Activated CD8-positive, alpha-beta T cell treated with anti-CD3 and anti-CD28 coated beads, Interleukin-2, amount 10 ng/mL, durations not matched to agents 7 days and 5 days (primary cell): ENCODE results near the gene TSPAN9. TPM values are rescaled to one million over a fixed set of nuclear protein-coding genes. Genes with fewer than 3 reads are reported as not detected.

ENCODE experiments used
- ATAC-seq: fragments of 150-1000 bp; cut with Tn5 transposase; one replicate; pipeline ENCODE4 v1.10.0; 2021; ENCODE audit warnings: moderate library complexity
- CTCF ChIA-PET: fragments of 350-600 bp; sonication (Branson Sonifier 250); formaldehyde crosslinking; loops from one replicate; lab custom pipeline; 2021; ENCODE audit warnings: antibody characterized with exemption; lab: Charles Lee
- POLR2A ChIA-PET: fragments of 350-600 bp; sonication (Branson Sonifier 250); formaldehyde crosslinking; loops from one replicate; lab custom pipeline; 2021; ENCODE audit warnings: antibody characterized with exemption; lab: Charles Lee
- DNase-seq: peaks from one replicate; pipeline ENCODE4 v3.0.0-alpha.2; 2020
- H3K27ac Mint-ChIP-seq: one replicate; pipeline ENCODE4 v1.8.0; 2021; ENCODE audit warnings: mild to moderate bottlenecking, mixed read lengths
- H3K27me3 Mint-ChIP-seq: one replicate; pipeline ENCODE4 v1.8.0; 2021; ENCODE audit warnings: low read depth, mixed read lengths
- H3K36me3 Mint-ChIP-seq: one replicate; pipeline ENCODE4 v1.8.0; 2021; ENCODE audit warnings: low read depth, mixed read lengths
- H3K4me1 Mint-ChIP-seq: one replicate; pipeline ENCODE4 v1.8.0; 2021; ENCODE audit warnings: low read depth, mixed read lengths
- H3K4me3 Mint-ChIP-seq: one replicate; pipeline ENCODE4 v1.8.0; 2021; ENCODE audit warnings: mild to moderate bottlenecking, mixed read lengths
- H3K9me3 Mint-ChIP-seq: one replicate; pipeline ENCODE4 v1.8.0; 2022; ENCODE audit warnings: mixed read lengths; ENCODE audit not compliant: insufficient read depth
- total RNA-seq, 2 experiments: library from RNA; stranded (reverse); gene quantifications; one replicate each; pipeline ENCODE4 v1.2.3, GENCODE V29; 2021

Gene TSPAN9
- total RNA-seq, 2 experiments from 2014 or later: not detected

- H3K27ac Mint-ChIP-seq: no peak overlapping the region
- no peaks in the 10 kb centered on the region for H3K36me3 Mint-ChIP-seq
- ChIA-PET POLR2A (no interaction called here), CTCF (interaction anchor here (1.3 to 1.4 kb wide), 2 partner anchors 8 to 17 kb away, joined by 3 to 4 read pairs; no protein-coding TSS in a partner anchor)
- DNase-seq: no peak
- H3K4me3 Mint-ChIP-seq: no peak overlapping the region
- ATAC-seq: no peak
- H3K9me3 Mint-ChIP-seq: no peaks in the 10 kb centered on the region
- H3K4me1 Mint-ChIP-seq: peaks cover 5% of the 10 kb centered on the region
- peaks cover 13% of the 10 kb centered on the region for H3K27me3 Mint-ChIP-seq
Measured at GRCh38 chr12:3152011-3152511, 74.9 kb downstream of the TSPAN9 start.

DNA sequence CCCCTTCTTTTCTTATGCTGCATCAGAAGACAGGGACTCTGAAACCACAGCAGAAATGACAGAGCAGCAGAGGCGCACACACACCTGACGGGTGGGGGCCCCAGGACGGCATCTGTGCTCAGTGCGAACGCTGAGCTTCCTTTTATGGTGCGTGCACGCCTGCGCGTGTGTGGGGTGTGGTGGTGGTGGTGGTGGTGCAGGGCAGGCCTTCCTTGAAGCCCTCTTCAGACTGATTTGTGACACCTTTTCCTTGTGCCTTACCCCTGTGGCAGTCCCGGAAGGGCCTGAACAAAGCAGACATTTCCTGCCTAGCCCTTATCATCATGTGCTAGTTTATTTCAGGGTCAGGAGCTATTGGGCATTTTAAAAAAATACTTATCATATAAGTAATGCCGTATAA lies 75.7 kb downstream of the TSPAN9 start:
- Mint-ChIP-seq H3K4me1 (peaks cover 5% of the 10 kb centered on the region), H3K36me3 (no peaks in the 10 kb centered on the region), H3K4me3 (no peak overlapping the region), H3K27me3 (peaks cover 13% of the 10 kb centered on the region), H3K9me3 (no peaks in the 10 kb centered on the region), H3K27ac (no peak overlapping the region)
- DNase-seq (peak; percentile 51), ATAC-seq (peak; percentile 53)
- ChIA-PET POLR2A (no interaction called here), CTCF (interaction anchor here (0.8 to 1.6 kb wide), 4 partner anchors 9 to 123 kb away, joined by 3 to 8 read pairs (median 4); no protein-coding TSS in a partner anchor)

DNA sequence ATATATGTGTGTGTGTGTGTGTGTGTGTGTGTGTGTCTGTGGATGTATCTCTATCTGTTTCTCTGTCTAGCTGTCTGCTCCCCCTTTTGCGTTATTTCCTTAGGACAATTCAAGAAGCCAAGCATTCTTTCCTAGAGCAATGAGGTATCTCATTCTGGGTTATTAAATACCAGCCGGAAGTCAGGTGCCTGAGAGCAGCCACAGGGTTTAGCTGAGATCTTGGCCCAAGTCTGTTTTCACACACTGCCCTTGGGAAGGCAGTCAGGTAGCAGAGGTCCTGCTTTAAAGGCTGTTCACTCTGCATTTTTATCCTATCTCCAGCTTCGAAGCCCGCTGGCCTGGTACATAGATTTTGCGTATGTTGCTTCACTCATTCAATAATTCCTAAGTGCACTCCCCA lies 76.8 kb downstream of the TSPAN9 start:
- Mint-ChIP-seq H3K27ac (no peak overlapping the region), H3K4me3 (no peak overlapping the region), H3K4me1 (peaks cover 5% of the 10 kb centered on the region), H3K36me3 (no peaks in the 10 kb centered on the region), H3K27me3 (peaks cover 13% of the 10 kb centered on the region), H3K9me3 (no peaks in the 10 kb centered on the region)
- no peak for DNase-seq
- POLR2A ChIA-PET: no interaction called here
- ATAC-seq: no peak
- CTCF ChIA-PET: interaction anchor here (1.6 kb wide), 1 partner anchor 122 kb away, joined by 8 read pairs; no protein-coding TSS in a partner anchor

DNA sequence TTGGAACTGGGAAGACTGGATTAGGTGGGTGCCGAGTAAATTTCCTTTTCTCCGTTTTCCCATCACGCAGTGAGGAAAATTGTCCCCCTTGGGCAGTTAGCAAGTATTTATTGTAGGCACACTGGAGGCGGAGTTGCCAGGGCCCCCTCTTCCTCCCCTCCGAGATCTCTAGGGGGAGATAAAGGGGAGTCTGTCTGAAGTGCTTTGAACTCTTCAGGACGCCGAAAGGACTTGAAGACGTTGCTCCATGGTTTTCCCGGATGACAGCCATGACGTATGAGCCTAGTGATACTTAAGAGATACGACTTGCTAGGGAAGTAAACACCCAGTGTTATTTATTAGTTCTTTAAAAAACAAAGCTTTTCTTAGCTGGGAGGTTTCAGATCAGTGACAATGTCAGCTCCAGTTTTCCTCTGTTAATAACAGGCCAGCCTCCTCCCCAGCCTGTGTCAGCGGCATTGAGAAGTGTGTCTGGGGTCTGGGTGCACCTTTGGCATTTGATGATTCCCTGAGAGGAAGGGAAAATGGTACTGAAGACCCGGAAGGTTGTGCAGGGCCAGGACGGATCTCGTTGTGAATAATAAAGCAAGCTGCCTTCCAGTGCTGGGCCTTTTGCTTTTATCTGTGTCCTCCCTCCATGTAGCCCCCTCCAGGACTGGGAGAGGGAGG lies 78.7 kb downstream of the TSPAN9 start:
- H3K36me3 Mint-ChIP-seq: no peaks in the 10 kb centered on the region
- H3K9me3 Mint-ChIP-seq: no peaks in the 10 kb centered on the region
- no peak overlapping the region for H3K4me3 Mint-ChIP-seq
- ChIA-PET POLR2A (no interaction called here), CTCF (no interaction called here)
- no peak overlapping the region for H3K27ac Mint-ChIP-seq
- ATAC-seq: no peak
- peaks cover 12% of the 10 kb centered on the region for H3K27me3 Mint-ChIP-seq
- no peak for DNase-seq
- H3K4me1 Mint-ChIP-seq: peaks cover 5% of the 10 kb centered on the region

DNA sequence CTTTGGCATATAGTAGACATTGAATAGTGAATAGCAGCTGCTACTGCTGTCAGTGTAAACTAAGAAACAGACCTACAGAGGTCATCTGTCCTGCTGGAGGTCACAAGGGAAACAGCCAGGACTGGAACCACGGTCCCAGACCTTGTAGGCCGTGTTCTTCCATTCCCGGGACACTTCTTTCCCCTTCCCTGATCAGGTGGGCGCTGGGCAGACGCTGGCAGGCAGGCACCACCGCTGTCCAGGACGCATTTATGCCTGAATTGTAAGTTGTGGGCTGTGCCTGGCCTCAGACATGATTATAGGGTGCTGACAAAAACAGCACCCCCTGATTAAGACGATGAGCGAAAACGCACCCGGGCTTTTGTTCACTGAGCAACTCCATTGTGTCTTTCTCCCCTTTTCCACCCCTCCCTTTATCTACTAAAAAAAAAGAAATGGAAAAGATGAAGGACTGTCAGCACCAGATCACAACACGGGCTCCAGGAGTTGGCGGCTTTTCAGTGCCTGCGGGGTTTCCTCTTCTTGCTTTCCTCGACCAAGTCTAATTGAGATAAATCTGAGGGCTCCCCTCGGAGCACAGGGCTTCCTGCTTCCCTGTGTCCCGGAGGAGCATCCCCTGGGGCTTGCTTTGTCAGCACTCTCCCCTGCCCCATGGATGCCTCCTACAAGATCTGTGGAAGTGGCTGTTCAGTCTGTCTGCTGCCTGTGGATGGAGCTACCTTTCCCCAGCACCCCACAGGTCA lies 80.6 kb downstream of the TSPAN9 start:
- H3K4me1 Mint-ChIP-seq: peaks cover 3% of the 10 kb centered on the region
- H3K27ac Mint-ChIP-seq: no peak overlapping the region
- peaks cover 9% of the 10 kb centered on the region for H3K27me3 Mint-ChIP-seq
- no peaks in the 10 kb centered on the region for H3K36me3 Mint-ChIP-seq
- ChIA-PET CTCF (no interaction called here), POLR2A (no interaction called here)
- no peak overlapping the region for H3K4me3 Mint-ChIP-seq
- DNase-seq (no peak), ATAC-seq (no peak)
- no peaks in the 10 kb centered on the region for H3K9me3 Mint-ChIP-seq

GRCh38 chr12:3158851-3159465 lies 81.8 kb downstream of the TSPAN9 start:
- H3K27me3 Mint-ChIP-seq: peaks cover 12% of the 10 kb centered on the region
- ChIA-PET POLR2A (no interaction called here), CTCF (no interaction called here)
- ATAC-seq (no peak), DNase-seq (no peak)
- H3K9me3 Mint-ChIP-seq: no peaks in the 10 kb centered on the region
- no peak overlapping the region for H3K27ac Mint-ChIP-seq
- H3K4me3 Mint-ChIP-seq: no peak overlapping the region
- no peaks in the 10 kb centered on the region for H3K4me1 Mint-ChIP-seq
- H3K36me3 Mint-ChIP-seq: no peaks in the 10 kb centered on the region

GRCh38 chr12:3160081-3160480 lies 82.9 kb downstream of the TSPAN9 start:
- ChIA-PET POLR2A (no interaction called here), CTCF (no interaction called here)
- H3K9me3 Mint-ChIP-seq: no peaks in the 10 kb centered on the region
- H3K4me1 Mint-ChIP-seq: no peaks in the 10 kb centered on the region
- DNase-seq (no peak), ATAC-seq (no peak)
- H3K4me3 Mint-ChIP-seq: no peak overlapping the region
- H3K36me3 Mint-ChIP-seq: no peaks in the 10 kb centered on the region
- H3K27me3 Mint-ChIP-seq: peaks cover 12% of the 10 kb centered on the region
- no peak overlapping the region for H3K27ac Mint-ChIP-seq

DNA sequence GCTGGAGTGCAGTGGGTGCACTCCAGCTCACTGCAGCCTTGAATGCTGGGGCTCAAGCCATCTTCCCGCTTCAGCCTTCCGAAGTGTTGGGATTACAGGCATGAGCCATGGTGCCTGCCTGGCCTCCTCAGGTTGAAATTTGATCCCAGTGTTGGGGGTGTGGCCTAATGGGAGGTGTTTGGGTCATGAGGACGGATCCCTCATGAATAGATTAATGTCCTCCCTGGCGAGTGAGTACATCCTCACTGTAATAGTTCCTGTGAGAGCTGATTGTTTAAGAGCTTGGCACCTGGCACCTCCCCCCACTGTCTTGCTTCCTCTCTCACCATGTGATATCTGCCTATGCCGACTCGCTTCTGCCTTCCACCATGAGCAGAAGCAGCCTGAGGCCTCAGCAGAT lies 84.7 kb downstream of the TSPAN9 start:
- H3K4me1 Mint-ChIP-seq: no peaks in the 10 kb centered on the region
- POLR2A ChIA-PET: no interaction called here
- no peak for DNase-seq
- no peaks in the 10 kb centered on the region for H3K36me3 Mint-ChIP-seq
- no peak overlapping the region for H3K4me3 Mint-ChIP-seq
- H3K9me3 Mint-ChIP-seq: no peaks in the 10 kb centered on the region
- ATAC-seq: no peak
- CTCF ChIA-PET: interaction anchor here (1.5 kb wide), 1 partner anchor 139 kb away, joined by 4 read pairs; no protein-coding TSS in a partner anchor
- H3K27ac Mint-ChIP-seq: no peak overlapping the region
- H3K27me3 Mint-ChIP-seq: peaks cover 14% of the 10 kb centered on the region

GRCh38 chr12:3164454-3165077 lies 87.4 kb downstream of the TSPAN9 start:
- H3K36me3 Mint-ChIP-seq: no peaks in the 10 kb centered on the region
- CTCF ChIA-PET: no interaction called here

GRCh38 chr12:3165078-3165980 lies 88.2 kb downstream of the TSPAN9 start:
- DNase-seq: no peak
- Mint-ChIP-seq H3K27ac (no peak overlapping the region), H3K27me3 (peaks cover 10% of the 10 kb centered on the region), H3K4me1 (no peaks in the 10 kb centered on the region), H3K4me3 (no peak overlapping the region), H3K36me3 (no peaks in the 10 kb centered on the region), H3K9me3 (no peaks in the 10 kb centered on the region)
- ChIA-PET CTCF (no interaction called here), POLR2A (no interaction called here)
- ATAC-seq: no peak

More at GRCh38 chr12:3164454-3165077, 87.4 kb downstream of the TSPAN9 start:
- Mint-ChIP-seq H3K27ac (no peak overlapping the region), H3K9me3 (no peaks in the 10 kb centered on the region), H3K27me3 (peaks cover 15% of the 10 kb centered on the region), H3K4me3 (no peak overlapping the region), H3K4me1 (no peaks in the 10 kb centered on the region)
- ATAC-seq: no peak
- DNase-seq: no peak
- POLR2A ChIA-PET: no interaction called here

- H3K9me3 Mint-ChIP-seq: no peaks in the 10 kb centered on the region
- peaks cover 10% of the 10 kb centered on the region for H3K27me3 Mint-ChIP-seq
- H3K4me1 Mint-ChIP-seq: no peaks in the 10 kb centered on the region
- no peak overlapping the region for H3K4me3 Mint-ChIP-seq
- no peaks in the 10 kb centered on the region for H3K36me3 Mint-ChIP-seq
- DNase-seq: no peak
- CTCF ChIA-PET: interaction anchor here (0.8 to 1.2 kb wide), 2 partner anchors 33 to 34 kb away, joined by 3 read pairs; no protein-coding TSS in a partner anchor
- no peak for ATAC-seq
- POLR2A ChIA-PET: no interaction called here
- H3K27ac Mint-ChIP-seq: no peak overlapping the region
Measured at GRCh38 chr12:3167636-3168035, 90.5 kb downstream of the TSPAN9 start.
